Chondrocyte (in vitro differentiated cells): ENCODE results near the gene HIVEP1. TPM values are rescaled to one million over a fixed set of nuclear protein-coding genes. Genes with fewer than 3 reads are reported as not detected.

Experiments
- DNase-seq: peaks from one replicate; pipeline ENCODE4 v3.0.0; 2021; ENCODE audit warnings: mixed read lengths, low spot score
- H3K27ac Mint-ChIP-seq: one replicate; pipeline ENCODE4 v1.8.0; 2021; ENCODE audit warnings: mild to moderate bottlenecking, moderate library complexity, mixed read lengths; ENCODE audit not compliant: unreplicated experiment
- H3K27me3 Mint-ChIP-seq: 2 replicates; pipeline ENCODE4 v1.8.0; 2021; ENCODE audit warnings: low read depth, mixed read lengths
- H3K36me3 Mint-ChIP-seq: 2 replicates; pipeline ENCODE4 v1.8.0; 2021; ENCODE audit warnings: low read depth, mixed read lengths
- H3K4me1 Mint-ChIP-seq: 2 replicates; pipeline ENCODE4 v1.8.0; 2021; ENCODE audit warnings: low read depth, mild to moderate bottlenecking, mixed read lengths
- H3K4me3 Mint-ChIP-seq: one replicate; pipeline ENCODE4 v1.8.0; 2021; ENCODE audit warnings: mild to moderate bottlenecking, moderate library complexity, mixed read lengths; ENCODE audit not compliant: unreplicated experiment
- H3K9me3 Mint-ChIP-seq: 2 replicates; pipeline ENCODE4 v1.8.0; 2021; ENCODE audit warnings: low read depth, mixed read lengths
- CTCF ChIP-seq: fragments of 200-600 bp; sonication (generic); IDR thresholded peaks from 2 replicates; pipeline ENCODE4 v1.5.0; 2021; ENCODE audit warnings: antibody characterized with exemption, mild to moderate bottlenecking, moderate library complexity
- total RNA-seq: library from RNA; stranded (reverse); gene quantifications from 3 replicates; pipeline ENCODE4 v1.2.1, GENCODE V29; 2021

The HIVEP1 gene
- total RNA-seq, 1 donor from 2014 or later: 49.7 TPM

- no peak for DNase-seq
- H3K4me1 Mint-ChIP-seq: peaks cover 22% of the 10 kb centered on the region
- no peaks in the 10 kb centered on the region for H3K36me3 Mint-ChIP-seq
- no peak for TF ChIP-seq CTCF
- no peaks in the 10 kb centered on the region for H3K9me3 Mint-ChIP-seq
- no peaks in the 10 kb centered on the region for H3K27me3 Mint-ChIP-seq
- H3K4me3 Mint-ChIP-seq: no peak overlapping the region
- H3K27ac Mint-ChIP-seq: no peak overlapping the region
Observed at GRCh38 chr6:12000174-12000573, 11.9 kb upstream of the HIVEP1 start.

- no peaks in the 10 kb centered on the region for H3K9me3 Mint-ChIP-seq
- no peaks in the 10 kb centered on the region for H3K27me3 Mint-ChIP-seq
- TF ChIP-seq CTCF: no peak
- DNase-seq: no peak
- H3K4me1 Mint-ChIP-seq: peaks cover 22% of the 10 kb centered on the region
- H3K27ac Mint-ChIP-seq: no peak overlapping the region
- H3K36me3 Mint-ChIP-seq: no peaks in the 10 kb centered on the region
- H3K4me3 Mint-ChIP-seq: no peak overlapping the region
Observed at GRCh38 chr6:12001004-12001705, 11.0 kb upstream of the HIVEP1 start.

DNA sequence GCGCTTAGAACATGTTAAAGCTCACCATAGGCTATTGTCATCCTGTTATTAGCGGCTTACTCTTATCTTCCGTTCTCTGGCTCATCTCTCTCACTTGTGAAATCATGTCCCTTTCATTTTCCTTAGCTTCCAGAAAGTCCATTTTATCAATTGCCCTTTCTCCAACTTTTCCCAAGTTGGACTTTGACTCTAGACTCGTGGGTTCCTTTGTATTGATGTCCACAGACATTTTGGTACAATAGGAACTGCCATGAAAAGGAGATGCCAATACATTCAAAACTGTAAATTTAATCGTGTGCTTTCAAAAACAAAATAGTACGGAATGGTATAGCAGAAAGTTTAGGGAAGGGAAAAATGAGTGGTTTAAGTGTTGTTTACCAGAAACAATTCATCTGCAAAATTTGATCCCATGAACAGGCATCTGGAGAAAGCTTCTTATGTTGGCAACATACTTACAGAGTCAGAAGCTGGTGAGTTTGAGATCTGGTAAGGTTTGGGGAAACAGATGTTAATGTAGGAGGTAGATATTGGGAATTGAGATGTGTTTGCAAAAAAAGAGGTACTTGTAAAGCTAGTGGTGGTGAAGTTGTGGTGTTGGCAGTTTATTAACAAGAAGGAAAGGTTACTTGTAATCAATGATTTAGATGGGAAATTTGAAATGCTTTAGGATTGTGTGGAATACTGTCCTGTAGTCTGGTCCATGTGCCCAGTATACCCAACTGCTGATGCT is 10.2 kb upstream of the HIVEP1 start:
- Mint-ChIP-seq H3K27me3 (no peaks in the 10 kb centered on the region), H3K4me1 (peaks cover 22% of the 10 kb centered on the region), H3K27ac (no peak overlapping the region), H3K9me3 (no peaks in the 10 kb centered on the region), H3K4me3 (no peak overlapping the region), H3K36me3 (no peaks in the 10 kb centered on the region)
- TF ChIP-seq CTCF: no peak
- no peak for DNase-seq

DNA sequence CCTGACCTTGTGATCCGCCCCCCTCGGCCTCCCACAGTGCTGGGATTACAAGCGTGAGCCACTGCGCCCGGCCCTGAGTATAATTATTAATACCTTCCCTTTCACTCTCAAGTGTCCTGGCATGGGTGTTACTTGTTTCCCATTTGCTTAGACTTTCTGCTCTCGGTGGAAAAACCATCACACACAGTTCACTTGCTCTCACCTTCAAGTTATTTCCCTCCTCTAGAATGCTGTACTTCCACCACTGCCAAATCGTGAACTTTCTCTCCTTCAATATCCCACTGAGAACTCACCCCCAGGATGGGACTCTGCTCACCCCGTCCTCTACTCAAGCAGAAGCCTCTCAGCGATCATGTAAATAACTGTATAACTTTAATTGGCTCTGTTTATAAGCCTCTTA is 4.6 kb upstream of the HIVEP1 start:
- TF ChIP-seq CTCF: no peak
- Mint-ChIP-seq H3K4me3 (no peak overlapping the region), H3K27me3 (no peaks in the 10 kb centered on the region), H3K9me3 (no peaks in the 10 kb centered on the region), H3K27ac (peak overlapping the region; percentile 1), H3K4me1 (peaks cover 32% of the 10 kb centered on the region), H3K36me3 (no peaks in the 10 kb centered on the region)
- DNase-seq: no peak

DNA sequence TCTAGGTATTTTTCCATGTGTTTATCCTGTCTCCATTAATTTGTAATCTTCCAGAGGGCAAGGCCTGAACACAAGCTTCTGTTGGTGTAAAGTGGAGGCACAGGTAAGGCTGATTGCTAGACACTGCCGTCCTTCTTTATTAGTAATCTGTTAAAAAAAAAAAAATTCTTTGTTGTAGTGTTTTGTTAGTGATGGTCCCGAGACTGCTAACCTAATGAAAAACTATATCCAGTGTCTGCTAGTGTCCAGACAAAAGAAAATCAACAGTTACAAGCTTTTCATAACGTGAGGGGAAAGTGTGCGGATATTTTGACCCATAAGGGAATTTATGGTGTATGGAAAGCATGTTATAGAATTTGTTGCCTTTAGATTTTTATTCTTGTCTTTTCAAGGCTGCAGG is 4.2 kb upstream of the HIVEP1 start:
- Mint-ChIP-seq H3K36me3 (no peaks in the 10 kb centered on the region), H3K4me1 (peaks cover 32% of the 10 kb centered on the region)
- TF ChIP-seq CTCF: no peak

More for the DNA sequence above, 4.2 kb upstream of the HIVEP1 start:
- Mint-ChIP-seq H3K27ac (peak overlapping the region; percentile 99), H3K4me3 (peak overlapping the region; percentile 98), H3K9me3 (no peaks in the 10 kb centered on the region), H3K27me3 (no peaks in the 10 kb centered on the region)
- no peak for DNase-seq
